ENCODE measurements around the gene F2R.
"Not testable (repeated sequence)": the region's sequence is repeated elsewhere in the genome, so short reads cannot be mapped to it uniquely, and the experiment has no call there.

F2R gene

DNA sequence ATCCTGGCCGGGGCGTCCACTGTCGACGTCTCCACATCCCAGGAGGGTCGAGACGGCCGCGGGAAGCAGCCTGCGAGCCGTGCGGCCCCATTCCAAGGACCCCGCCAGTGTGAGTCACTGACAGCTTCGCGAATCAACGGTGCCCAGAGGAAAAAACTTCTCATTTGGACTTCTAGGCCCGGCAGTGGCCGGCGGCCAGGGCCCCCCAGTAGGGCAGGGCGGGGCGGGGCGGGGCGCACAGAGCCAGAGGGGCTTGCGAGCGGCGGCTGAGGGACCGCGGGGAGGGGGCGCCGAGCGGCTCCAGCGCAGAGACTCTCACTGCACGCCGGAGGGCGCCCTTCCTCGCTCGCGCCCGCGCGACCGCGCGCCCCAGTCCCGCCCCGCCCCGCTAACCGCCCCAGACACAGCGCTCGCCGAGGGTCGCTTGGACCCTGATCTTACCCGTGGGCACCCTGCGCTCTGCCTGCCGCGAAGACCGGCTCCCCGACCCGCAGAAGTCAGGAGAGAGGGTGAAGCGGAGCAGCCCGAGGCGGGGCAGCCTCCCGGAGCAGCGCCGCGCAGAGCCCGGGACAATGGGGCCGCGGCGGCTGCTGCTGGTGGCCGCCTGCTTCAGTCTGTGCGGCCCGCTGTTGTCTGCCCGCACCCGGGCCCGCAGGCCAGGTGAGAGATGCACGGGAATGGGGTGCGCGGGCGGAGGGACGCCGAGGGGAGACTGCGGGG, at the start of gene F2R:
Gene F2R, plus strand, starts transcription at position 391 of the 720 bp plus-strand sequence. Its CDS starts 182 bp downstream, at position 573.
- peak; percentile 52 for DNase-seq

DNA sequence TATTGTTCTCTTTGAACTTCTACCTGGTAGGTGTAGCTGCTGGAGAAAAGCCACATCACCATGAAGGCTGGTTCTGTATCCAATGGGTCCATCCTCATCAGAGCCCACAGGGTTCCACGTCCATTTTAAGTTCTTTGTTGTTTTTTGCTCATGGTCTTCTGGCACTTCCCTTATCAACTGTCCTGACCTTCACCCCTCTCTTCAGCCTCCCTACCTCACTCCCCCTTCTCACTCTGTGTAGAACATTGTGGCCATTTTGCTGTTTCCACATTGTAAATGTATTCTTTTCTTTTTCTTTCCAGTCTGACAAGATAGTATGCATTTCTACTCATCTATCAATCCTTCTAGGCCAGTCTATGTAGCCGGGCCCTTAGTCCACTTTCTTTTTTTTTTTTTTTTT, 48.4 kb upstream of the F2R start:
- no peak for DNase-seq

DNA sequence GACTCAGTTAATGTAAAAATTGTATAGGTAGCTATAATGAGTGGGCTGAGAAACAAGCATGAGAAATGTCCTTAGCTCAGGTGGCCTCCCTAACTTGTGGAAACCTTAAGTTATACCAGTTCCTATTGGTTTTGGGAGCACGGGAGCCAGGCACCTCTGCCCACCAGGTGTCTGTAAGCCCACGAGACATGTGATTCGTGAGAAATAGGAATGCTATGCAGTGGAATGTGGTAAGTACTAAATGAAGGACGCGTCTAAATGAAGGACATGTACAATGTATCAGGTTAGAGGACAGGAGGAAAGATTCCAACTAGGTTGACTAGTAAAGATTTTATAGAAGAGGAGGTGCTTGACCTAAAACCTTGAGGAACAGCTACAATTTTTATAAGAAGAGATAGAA, 46.7 kb upstream of the F2R start:
- no peak for DNase-seq

DNA sequence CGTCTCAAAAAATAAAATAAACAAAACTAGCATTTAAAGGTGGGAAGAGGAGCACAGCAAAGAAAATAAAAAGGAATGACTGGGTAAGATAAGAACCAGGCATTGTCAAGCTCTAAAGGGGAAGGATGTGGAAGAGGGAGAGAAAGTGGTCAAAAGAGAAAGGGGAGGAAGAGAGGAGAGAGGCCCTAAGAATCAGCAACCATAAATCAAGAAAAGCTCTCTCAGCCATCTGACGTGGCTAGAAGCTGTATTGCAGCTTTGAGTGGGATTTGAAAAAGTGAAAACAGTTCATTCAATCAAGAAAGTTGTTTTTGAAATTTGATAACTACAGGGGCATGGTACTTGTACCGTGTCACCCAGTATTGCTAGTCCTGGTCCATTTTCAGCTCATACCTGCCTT, 45.4 kb upstream of the F2R start:
- no peak for DNase-seq

DNA sequence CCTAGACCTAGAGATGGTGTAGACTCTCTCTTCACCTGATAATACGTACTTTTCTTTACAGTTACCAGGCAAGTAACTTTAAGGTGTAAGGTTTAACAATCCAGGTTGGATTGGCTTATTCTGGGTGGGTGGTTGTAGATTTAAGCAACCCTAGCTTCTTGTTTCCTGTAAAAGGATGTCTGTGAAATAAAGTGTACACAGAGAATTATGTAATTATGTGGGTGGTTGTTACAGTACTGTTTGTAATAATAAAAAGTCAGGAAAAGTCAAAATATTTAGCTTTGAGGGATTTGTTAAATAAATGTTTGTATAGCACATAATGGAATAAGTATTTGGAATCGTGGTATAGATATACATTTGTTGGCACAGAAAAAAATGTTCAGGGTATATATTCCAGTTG, 43.7 kb upstream of the F2R start:
- DNase-seq: no peak

DNA sequence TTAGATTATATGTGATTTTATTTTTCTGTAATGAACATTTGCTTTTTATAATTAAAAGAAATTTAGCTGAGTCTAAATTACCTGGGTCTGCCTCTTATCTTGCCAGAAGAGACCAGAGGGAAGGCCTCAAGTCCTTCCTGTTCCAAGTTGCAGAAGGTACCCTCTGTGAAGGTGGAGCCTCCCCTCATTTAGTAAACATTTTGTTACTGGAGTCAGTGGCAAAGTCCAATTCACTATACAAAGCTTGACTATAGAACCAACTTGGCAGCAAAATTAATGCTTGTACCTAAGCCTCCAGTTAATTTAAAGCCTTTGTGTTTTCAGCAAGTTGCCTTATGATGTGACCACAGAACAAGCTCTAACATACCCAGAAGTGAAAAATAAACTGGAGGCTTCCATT, 42.8 kb upstream of the F2R start:
- no peak for DNase-seq

DNA sequence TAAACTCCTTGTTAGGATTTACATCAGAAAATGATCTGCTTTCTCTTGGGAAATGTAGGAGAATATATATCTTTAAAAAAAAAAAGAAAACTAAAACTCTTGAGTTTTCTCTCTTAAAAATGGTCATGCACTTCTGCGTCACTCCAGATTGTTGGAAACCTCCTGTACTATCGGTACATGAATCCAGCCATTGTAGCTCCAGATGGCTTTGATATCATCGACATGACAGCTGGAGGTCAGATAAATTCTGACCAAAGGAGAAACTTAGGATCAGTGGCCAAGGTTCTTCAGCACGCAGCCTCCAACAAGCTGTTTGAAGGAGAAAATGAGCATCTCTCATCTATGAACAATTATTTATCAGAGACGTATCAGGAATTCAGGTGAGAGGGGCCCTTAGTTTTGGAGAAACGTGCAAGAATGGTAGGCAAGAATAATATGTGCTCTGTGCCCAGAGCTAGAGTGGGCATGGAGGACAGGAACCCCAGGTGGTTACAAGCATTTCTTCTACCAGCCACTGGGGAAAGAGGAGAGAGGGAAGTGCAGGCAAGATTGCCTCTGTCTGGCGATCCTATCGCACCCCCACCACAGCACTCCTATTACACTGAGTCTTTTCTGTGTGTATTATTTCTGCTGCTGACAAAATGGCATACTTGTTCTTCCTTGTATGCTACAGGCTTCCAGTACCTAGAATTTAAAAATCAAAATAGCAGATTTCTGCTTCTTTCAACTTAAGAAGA, 41.4 kb upstream of the F2R start:
- no peak for DNase-seq

DNA sequence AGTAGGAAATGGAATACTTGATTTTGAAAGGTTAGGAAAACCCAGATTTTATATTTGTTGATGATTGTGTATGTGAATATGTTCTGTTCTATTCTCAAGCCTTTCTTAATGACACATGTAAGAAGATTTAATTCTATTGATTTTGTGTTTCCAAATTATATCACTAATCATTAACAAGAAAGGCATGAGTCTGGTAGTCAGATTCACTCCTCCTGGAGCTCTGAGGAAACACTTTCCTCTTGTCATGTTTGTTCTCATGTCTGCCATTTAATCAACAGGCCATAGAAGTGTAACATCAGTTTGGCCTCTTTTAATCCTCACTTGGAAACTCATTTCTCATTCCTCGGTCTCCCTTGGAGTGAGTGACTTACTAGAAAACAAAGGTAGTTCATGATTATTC, 40.6 kb upstream of the F2R start:
- DNase-seq: no peak

DNA sequence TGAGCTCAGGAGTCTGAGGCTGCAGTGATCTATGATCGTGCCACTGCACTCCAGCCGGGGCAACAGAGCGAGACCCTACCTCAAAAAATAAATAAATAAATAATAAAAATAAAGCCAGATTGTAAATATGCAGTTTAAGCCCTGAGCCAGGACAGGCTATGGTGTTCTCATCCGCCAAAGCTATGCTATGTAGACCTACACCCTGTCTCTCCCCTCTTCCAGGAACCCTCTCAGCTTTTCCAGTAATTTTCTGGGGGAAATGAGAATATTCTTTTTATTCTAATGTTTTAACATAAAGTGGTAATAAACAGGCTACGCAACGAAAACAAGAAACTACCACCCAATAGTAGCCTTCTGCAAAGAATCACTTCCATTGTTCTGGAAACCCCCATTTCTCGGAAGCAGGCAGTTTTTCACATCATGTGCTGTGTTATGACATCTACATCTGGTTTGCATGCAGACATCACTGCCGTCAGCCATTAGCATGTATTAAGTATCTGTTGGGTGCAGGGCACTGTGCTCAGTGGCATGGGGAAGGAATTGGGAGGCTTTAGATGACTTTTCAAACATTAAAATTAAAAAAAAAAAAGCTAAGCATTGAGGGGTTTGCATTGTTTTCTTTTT, 38.0 kb upstream of the F2R start:
- no peak for DNase-seq

DNA sequence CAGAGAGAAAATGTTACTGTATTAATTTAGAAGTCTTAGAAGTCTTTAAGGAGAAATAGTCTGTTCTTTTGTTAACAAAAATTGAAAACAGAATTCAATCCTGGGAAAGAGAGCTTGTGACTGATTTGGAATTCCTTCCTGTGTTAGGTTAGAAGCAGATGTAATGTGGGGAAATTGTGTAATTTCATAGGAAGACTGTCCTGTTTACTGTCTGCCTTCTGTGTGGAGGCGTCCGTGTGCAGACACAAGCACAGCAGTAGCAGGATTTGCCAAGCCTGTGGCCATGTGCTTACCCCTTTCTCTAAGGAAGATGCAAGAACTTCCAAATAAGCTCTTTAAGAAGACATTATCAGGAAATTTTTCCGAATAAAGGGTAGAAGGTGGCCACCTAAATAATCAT, 36.7 kb upstream of the F2R start:
- DNase-seq: no peak

DNA sequence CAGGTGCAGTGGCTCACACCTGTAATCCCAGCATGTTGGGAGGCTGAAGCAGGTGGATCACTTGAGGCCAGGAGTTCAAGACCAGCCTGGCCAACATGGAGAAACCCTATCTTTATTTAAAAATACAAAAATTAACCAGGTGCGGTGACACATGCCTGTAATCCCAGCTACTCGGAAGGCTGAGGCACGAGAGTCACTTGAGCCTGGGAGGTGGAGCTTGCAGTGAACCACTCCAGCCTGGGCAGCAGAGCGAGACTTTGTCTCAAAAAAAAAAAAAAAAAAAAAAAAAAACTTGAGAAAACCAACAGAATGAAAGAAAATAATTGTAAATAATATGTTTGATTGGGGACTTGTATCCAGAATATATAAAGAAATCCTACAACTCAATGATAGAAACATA, 35.1 kb upstream of the F2R start:
- not testable (repeated sequence) for DNase-seq

DNA sequence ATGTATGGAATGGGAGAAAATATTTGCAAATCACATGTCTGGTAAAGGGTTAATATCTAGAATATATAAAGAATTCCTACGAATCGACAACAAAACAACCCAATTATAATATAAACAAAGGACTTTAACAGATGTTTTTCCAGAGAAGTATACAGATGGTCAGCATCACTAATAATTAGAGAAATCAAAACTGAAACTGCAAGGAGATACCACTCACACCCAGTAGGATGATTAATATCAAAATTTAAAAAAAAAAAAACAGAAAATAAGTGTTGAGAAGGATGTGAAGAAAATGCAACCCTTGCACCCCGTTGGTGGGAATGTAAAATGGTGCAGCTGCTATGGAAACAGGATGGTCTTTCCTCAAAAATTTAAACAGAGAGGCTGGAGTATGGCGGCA, 34.6 kb upstream of the F2R start:
- DNase-seq: no peak

DNA sequence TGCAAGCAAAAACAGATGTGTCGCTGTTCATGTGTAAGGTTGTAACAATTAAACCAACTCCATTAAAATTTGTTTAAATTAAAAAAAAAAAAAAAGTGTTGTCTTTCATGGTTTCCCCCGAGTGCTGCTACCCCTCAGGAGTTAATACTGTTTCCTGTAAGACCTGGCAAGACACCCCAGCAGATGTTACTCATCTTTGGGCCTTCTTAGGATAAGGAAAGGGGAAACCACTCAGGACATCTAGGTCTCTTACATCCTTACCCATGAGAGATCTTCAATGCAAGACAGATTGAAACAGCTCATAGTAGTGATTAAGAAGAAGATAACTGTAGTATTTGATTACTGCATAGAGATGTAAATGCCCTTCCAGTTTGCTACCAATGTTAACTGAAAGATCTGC, 33.5 kb upstream of the F2R start:
- DNase-seq: no peak

DNA sequence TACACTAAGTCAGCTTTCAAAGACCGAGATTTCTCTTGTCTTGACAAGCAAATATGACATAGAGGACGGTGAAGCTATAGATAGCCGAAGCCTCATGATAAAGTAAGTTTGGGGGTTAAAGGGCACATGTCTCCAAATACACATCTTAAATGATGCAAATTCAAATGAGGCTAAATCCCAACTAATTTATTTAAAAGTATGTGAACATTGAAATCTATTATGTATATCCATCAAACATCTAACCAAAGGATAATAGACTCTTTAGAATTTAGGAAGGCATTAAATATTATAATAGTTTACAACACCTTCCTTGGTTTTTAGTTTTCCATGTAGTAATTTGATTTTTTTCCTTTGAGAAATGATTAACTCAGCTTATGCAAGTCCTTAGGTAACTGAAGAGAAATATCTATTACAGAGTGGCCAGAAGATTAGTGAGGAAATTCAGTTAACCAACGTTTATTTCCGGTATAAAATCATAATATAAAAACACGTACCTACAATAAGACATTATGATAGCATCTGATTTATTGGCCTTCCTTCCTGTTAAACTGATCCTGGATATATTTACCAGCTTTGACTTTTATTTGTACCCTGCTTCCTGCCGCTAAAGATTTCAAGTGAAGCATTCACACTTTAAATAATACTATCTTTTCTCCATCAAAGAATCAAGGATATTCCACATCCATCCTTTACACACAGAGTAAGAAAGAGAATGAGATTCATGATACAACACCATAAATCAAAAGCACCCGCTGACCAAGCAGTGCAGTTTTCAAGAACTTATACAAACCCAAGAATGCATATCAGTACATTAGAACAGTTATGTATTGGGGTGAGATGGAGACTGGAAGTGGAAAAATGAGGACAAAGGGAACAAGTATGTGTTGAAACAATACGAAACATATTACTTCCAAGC, 31.9 kb upstream of the F2R start:
- no peak for DNase-seq

DNA sequence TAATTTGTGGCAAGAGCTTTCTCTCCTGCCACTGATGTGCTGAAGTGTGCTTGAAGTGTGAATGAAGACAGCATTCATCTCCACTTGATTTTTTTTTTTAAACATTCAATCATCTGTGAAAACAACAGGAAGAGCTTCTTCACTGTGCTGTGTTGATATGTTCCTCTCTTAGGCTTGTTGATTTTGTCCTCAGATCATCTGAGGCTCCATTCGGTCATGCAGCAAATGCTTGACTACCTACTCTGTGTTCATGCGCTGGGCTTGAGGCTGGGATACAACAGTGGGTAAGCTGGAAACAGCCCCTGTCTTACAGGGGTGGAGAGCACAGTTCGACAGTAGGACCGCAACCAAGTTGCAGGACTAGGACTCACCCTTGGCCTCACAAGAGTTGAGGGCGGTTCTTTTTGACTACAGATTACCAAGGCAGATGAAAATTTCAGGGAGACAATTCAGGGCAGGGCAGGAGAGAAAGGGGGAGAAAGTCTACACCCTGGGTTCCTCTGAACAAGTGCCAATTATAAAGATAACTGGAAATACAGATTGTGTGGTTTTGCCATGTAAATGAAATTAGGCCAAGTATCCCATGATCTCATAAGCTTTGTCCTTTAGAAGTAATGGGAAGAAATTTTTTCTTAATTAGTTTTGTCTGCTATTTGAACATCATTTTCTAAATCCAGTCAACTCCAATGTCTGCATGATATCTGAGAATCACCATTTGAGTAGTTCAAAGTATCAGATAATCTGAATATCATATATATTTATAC, 31.0 kb upstream of the F2R start:
- DNase-seq: no peak

DNA sequence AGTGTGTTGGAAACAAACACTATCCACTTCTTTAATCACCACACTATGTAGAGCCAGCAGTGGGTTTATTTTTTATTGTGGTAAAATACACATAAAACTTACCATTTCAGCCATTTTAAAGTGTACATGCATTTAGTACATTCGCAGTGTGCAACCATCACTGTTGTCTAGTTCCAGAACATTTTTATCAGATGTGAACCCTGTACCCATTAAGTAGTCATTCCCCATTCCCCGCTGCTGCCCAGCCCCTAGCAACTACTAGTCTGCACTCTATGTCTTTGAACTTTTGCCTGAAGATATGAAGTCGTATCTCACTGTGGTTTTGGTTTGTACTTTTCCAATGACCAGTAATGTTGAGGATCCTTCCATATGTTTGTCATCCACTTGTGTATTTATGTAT, 30.2 kb upstream of the F2R start:
- DNase-seq: no peak

DNA sequence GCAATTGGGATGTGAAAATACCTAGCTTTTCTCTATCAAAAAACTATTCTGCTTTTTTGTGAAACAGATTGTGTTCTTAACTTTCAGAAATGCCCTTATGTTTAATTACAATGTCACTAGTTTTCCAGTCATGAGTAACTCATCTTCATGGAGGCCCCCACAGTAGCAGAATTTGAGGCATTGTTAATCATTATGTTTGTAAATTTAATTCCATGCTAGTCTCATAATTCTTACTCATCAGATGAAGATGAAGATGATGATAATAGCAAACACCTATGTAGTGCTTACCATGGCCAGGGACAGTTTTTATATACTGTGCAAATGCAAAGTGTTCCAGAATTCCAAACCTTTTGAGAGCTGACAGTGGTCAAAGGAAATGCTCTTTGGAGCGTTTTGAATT, 27.7 kb upstream of the F2R start:
- DNase-seq: no peak

DNA sequence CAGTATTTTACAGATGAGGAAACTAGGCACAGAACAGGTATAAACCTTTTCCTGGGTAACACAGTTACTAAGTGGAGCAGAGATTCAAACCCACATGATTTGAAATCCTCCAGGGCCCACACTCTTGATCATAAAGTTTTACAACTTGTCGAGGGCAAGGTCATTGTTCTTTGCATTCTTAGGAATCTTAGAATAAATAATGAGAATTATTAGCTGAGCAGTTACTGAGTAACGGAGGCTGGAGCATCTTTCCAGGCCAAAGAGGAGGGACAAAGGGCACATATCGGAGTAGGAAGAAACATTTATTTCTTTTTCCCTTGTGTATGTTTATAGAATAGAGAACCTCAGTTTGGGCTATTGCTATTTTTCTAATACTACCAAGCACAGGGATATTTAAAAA, 27.1 kb upstream of the F2R start:
- no peak for DNase-seq

DNA sequence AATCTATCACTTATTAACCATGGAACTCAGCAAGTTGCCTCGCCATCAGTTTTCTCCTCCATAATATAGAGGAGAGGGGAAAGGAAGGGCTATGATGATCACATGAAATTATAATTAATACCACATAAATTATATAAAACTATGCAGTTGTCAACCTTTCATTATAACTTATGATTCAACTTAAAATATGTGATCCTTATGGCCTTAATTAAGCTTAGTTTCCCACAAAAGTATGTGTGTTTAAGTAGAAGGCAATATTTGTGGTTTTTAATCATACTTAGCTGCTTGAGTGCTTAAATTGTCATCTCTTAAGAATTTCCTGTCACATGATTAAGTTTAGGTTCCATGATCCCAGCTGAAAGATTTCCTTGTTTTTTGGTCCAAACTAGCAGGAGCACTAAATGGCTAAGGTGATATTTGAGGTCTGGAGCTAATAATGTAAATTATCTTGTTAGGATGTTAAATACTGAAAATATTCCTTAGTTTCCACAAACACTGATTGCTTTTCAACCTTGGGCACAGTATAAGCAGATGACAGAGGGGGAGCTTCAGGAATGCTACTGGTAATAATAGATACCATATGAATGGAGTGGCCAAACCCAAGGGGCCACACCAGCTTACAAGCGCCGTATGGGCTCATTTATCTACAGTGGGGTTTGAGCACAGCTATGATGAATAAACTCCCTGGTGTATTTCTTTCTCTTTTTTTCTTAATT, 26.4 kb upstream of the F2R start:
- DNase-seq: no peak

DNA sequence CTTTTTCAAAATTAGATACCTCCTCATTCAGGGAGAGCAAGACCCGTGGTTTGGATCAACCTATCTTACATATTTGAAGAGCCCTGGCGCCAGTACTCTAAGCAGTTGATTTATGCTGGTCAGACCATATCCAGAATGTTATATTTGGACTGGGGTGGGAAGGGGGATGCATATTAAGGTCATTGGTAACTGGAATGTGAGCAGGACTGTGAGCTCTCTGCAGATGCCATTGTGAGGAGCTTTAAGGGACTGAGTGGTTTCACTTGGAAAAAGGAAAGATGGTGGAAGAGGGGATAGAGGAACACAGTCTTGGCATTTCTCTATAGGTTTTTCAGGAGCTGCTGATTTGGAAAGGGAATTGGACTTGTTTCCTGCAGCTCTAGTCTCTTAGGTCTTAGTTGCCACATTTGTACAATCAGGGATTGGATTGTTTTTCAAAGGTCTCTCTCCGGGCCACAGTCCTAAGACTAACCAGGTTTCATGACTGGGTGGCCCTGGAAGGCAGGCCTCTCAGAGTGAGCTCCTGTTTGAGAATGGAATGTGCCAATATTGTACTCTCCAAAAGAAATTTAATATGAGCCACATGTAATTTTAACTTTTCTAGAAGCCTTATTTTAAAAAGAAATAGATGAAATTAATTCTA, 25.8 kb upstream of the F2R start:
- no peak for DNase-seq
